ENCODE data around the gene ARMC8. TPM values are rescaled to one million over a fixed set of nuclear protein-coding genes. Genes with fewer than 3 reads are reported as not detected.
A peak's percentile ranks its signal among the peaks of the same experiment; 100 is the strongest.

The ARMC8 gene
- total and polyA plus RNA-seq, 8 donors, result 11.7 to 125 (median 37.4) TPM

GRCh38 chr3:138256022-138256421 is 68.9 kb downstream of the ARMC8 start:
- Histone ChIP-seq H3K9me3 (no peaks in the 10 kb centered on the region), H3K4me1 (peaks cover 0 to 4% (median 0%) of the 10 kb centered on the region in 4 donors), H3K27me3 (no peaks in the 10 kb centered on the region), H3K36me3 (peaks cover 0 to 22% (median 15%) of the 10 kb centered on the region in 4 donors), H3K27ac (no peak overlapping the region), H3K4me3 (no peak overlapping the region)
- intact Hi-C loops (cut with DNase I; ENCODE audit: low total_unique reads), result no loop called here
- no peak for DNase-seq
- 83 to 90% (median 85%) methylated on average over 1 of the region's 1 CpG for WGBS, 5 donors
- TF ChIP-seq EP300 (IDR thresholded peaks at IDR 0.05) (no peak), POLR2AphosphoS5 (IDR thresholded peaks at IDR 0.05) (no peak), CTCF (IDR thresholded peaks at IDR 0.05) (no peak), POLR2A (IDR thresholded peaks at IDR 0.05) (no peak)

DNA sequence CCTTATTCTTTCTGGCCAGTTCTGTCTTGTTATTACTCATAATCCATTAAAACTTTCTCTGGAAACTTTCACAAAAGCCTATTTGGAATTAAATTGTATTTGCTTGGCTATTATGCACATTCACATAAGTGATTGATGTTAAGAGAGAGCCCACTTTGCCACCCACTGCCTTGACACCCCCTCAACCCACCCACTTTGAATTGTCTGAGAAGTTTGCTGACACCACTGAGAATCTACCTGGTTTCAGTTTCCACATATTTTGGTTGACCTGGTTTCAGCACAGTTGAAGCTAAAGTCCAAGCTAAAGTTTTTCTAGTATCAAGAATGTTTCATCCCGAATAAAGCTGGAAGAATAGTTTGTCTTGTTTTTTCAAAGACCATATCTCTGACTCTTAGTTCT is 70.9 kb downstream of the ARMC8 start:
- Histone ChIP-seq H3K27ac (no peak overlapping the region), H3K4me1 (peaks cover 0 to 4% (median 0%) of the 10 kb centered on the region in 4 donors), H3K9me3 (no peaks in the 10 kb centered on the region), H3K36me3 (peaks cover 0 to 18% (median 15%) of the 10 kb centered on the region in 4 donors), H3K27me3 (no peaks in the 10 kb centered on the region), H3K4me3 (no peak overlapping the region)
- TF ChIP-seq CTCF (IDR thresholded peaks at IDR 0.05) (no peak), EP300 (IDR thresholded peaks at IDR 0.05) (no peak), POLR2A (IDR thresholded peaks at IDR 0.05) (no peak)
- WGBS, 5 donors, result 82 to 97% (median 91%) methylated on average over 1 of the region's 1 CpG
- intact Hi-C loops (cut with DNase I; ENCODE audit: low total_unique reads), result no loop called here
- DNase-seq, result no peak

DNA sequence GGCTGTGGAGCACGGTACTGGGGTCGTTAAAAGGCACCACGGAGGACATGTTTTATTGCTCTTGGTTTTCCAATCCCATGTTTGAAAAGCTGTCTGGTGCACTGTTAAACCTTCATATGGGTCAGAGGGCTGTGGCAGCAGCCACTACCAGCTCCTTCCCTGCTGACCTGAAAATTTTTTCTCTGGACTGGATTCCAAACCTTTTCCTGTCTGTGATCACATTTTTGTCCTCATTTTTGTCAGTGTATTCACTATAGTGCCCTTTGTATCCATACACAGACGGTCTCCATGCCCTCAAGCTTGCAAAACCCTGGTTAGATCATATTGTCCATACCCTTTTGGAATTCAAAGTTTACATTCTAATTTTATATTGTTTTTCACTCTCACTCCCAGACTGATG is 72.0 kb downstream of the ARMC8 start:
- no peaks in the 10 kb centered on the region for H3K27me3 ChIP-seq
- no peaks in the 10 kb centered on the region for H3K9me3 ChIP-seq
- no peak overlapping the region for H3K27ac ChIP-seq
- no peak for DNase-seq
- peaks cover 4 to 26% (median 23%) of the 10 kb centered on the region in 4 donors for H3K36me3 ChIP-seq
- TF ChIP-seq POLR2AphosphoS5 (IDR thresholded peaks at IDR 0.05) (no peak), POLR2A (IDR thresholded peaks at IDR 0.05) (no peak)
- WGBS, 5 donors, result 89 to 96% (median 94%) methylated on average over 4 of the region's 4 CpGs
- intact Hi-C loops (cut with DNase I; ENCODE audit: low total_unique reads), result no loop called here
- H3K4me3 ChIP-seq, result no peak overlapping the region
- peaks cover 0 to 4% (median 0%) of the 10 kb centered on the region in 4 donors for H3K4me1 ChIP-seq

DNA sequence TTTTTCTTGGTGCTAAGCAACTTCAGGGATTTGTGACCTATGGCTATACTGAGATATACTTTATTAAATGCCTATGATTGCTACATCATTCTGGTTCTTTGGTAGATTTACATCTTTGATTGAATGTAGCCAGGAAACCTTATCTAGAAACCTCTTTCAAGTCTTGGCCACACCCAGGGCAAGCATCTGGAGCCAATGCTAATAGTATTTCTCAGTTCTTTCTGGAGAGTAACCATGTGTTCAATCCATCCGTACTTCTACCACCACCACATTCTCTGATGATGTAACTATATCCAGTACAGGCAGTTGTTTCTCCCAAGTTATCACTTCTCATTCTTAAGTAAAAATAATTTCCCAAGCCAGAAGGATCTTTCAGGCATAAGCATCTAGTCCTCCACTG is 73.5 kb downstream of the ARMC8 start:
- Histone ChIP-seq H3K4me1 (peaks cover 0 to 4% (median 0%) of the 10 kb centered on the region in 4 donors), H3K27me3 (no peaks in the 10 kb centered on the region), H3K4me3 (no peak overlapping the region), H3K9me3 (no peaks in the 10 kb centered on the region), H3K27ac (no peak overlapping the region), H3K36me3 (peaks cover 8 to 41% (median 37%) of the 10 kb centered on the region in 4 donors)
- intact Hi-C loops (cut with DNase I; ENCODE audit: low total_unique reads), result no loop called here
- no peak for DNase-seq
- no peak for TF ChIP-seq EP300 (IDR thresholded peaks at IDR 0.05)
- TF ChIP-seq POLR2AphosphoS5 (IDR thresholded peaks at IDR 0.05), result no peak
- no peak for TF ChIP-seq POLR2A (IDR thresholded peaks at IDR 0.05)
- no peak for TF ChIP-seq CTCF (IDR thresholded peaks at IDR 0.05)
- WGBS, 5 donors, result 31 to 60% (median 52%) methylated on average over 1 of the region's 1 CpG

- H3K9me3 ChIP-seq, result no peaks in the 10 kb centered on the region
- TF ChIP-seq POLR2A (IDR thresholded peaks at IDR 0.05) (no peak), CTCF (IDR thresholded peaks at IDR 0.05) (no peak), POLR2AphosphoS5 (IDR thresholded peaks at IDR 0.05) (no peak), EP300 (IDR thresholded peaks at IDR 0.05) (no peak)
- H3K27ac ChIP-seq, result no peak overlapping the region
- no peak overlapping the region for H3K4me3 ChIP-seq
- peaks cover 8 to 65% (median 59%) of the 10 kb centered on the region in 4 donors for H3K36me3 ChIP-seq
- intact Hi-C loops (cut with DNase I; ENCODE audit: low total_unique reads), result no loop called here
- H3K4me1 ChIP-seq, result peaks cover 0 to 4% (median 0%) of the 10 kb centered on the region in 4 donors
- peak in 1 of 2 donors; percentile 16 for DNase-seq
- WGBS, 5 donors, result 47 to 58% (median 50%) methylated on average over 2 of the region's 2 CpGs
- H3K27me3 ChIP-seq, result no peaks in the 10 kb centered on the region
These were observed 76.0 kb downstream of the ARMC8 start for GRCh38 chr3:138263104-138263503.

Data from stomach (tissue), 9 donors.